ENCODE measurements around the gene DEFB131B. TPM values are rescaled to one million over a fixed set of nuclear protein-coding genes. Genes with fewer than 3 reads are reported as not detected.
"Not testable (repeated sequence)": the region's sequence is repeated elsewhere in the genome, so short reads cannot be mapped to it uniquely, and the experiment has no call there.

Gene DEFB131B
- total RNA-seq, 1 experiment from 2014 or later, result not detected

DNA sequence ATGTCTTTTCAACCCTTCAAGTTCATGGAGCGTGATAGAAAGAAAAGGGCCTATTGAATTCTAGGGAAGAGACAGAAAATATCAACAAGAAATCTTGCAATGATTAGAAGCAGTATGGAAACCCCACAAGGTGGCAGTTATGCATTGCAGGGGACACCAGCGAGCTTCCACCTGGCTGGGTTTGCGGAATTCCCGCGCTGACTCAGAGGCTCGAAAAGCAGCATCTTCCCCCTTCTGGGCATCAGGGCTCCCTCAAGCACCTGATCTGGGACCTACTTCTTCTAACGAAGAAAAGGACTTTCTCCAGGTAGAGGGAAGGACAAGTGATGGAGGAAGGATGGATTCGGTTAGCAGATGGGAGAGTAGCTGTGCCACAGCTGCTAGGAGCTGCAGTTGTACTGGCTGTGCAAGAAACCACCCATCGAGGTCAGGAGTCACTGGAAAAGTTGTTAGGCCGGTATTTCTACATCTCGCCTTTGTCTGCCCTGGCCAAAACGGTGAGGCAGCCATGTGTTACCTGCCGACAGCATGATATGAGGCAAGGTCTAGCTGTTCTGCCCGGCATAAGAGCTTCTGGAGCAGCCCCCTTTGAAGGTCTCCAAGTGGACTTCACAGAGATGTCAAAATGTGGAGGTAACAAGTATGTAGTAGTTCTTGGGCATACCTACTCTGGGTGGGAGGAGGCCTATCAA lies 11.1 kb downstream of the DEFB131B start:
- H3K4me2 ChIP-seq; H3K9me2 ChIP-seq (ENCODE audit: insufficient read depth); BruUV-seq (replicated peaks); H3K79me2 ChIP-seq (ENCODE audit: low read depth); H4K20me1 ChIP-seq (ENCODE audit: insufficient read depth); intact Hi-C loops (cut with micrococcal nuclease; ENCODE audit: unreplicated experiment); H3K27me3 ChIP-seq (ENCODE audit: insufficient read depth, low read depth); H2AFZ ChIP-seq; H3F3A ChIP-seq (ENCODE audit: insufficient read depth, low read depth); H3K27ac ChIP-seq; H3K9me3 ChIP-seq (ENCODE audit: insufficient read depth, low read depth); H3K36me3 ChIP-seq (ENCODE audit: low read depth); H3K4me3 ChIP-seq; POLR2A ChIA-PET (ENCODE audit: unreplicated experiment); CTCF ChIA-PET: not testable (repeated sequence)
- H3K4me1 ChIP-seq (replicated peaks; ENCODE audit: insufficient read depth), result peaks cover 13% of the 10 kb centered on the region
- DNase-seq, result peak in 1 of 2 experiments; percentile 51

DNA sequence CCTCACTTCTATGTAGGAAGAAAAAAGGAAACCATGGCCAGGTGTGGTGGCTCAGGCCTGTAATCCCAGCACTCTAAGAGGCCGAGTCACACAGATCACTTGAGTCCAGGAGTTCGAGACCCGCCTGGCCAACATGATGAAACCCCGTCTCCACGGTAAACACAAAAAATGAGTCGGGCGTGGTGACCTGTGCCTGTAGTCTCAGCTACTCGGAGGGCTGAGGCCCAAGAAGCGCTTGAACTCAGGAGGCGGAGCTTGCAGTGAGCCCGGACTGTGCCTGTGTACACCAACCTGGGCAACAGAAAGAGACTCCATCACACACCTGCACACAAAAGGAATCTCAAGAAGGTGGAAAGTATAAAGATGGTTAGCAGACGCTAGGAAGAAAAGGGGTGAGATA lies 17.7 kb downstream of the DEFB131B start:
- intact Hi-C loops (cut with micrococcal nuclease; ENCODE audit: unreplicated experiment), result no loop called here
- no peak for TF ChIP-seq EZH2 (IDR thresholded peaks at IDR 0.05; ENCODE audit: low read depth)
- TF ChIP-seq, protein P1, sequence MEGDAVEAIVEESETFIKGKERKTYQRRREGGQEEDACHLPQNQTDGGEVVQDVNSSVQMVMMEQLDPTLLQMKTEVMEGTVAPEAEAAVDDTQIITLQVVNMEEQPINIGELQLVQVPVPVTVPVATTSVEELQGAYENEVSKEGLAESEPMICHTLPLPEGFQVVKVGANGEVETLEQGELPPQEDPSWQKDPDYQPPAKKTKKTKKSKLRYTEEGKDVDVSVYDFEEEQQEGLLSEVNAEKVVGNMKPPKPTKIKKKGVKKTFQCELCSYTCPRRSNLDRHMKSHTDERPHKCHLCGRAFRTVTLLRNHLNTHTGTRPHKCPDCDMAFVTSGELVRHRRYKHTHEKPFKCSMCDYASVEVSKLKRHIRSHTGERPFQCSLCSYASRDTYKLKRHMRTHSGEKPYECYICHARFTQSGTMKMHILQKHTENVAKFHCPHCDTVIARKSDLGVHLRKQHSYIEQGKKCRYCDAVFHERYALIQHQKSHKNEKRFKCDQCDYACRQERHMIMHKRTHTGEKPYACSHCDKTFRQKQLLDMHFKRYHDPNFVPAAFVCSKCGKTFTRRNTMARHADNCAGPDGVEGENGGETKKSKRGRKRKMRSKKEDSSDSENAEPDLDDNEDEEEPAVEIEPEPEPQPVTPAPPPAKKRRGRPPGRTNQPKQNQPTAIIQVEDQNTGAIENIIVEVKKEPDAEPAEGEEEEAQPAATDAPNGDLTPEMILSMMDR (conservative IDR thresholded peaks at IDR 0.05), result no peak
- CTCF ChIA-PET, result no interaction called here

DNA sequence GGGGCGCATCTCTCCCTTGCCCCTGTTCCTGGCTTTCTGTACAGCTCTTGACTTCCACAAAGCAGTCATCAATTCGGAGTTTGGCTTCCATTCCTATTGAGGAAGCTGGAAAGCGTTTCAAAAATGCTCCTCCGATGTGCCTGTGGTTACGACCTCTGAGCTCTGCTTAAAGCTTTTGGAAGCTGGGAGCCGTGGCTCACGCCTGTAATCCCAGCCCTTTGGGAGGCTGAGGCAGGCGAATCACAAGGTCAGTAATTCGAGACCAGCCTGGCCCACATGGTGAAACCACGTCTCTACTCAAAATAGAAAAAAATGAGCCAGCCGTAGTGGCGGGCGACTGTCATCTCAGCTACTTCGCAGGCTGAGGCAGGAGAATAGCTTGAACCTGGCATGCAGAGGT lies 22.9 kb downstream of the DEFB131B start:
- H3K79me2 ChIP-seq (ENCODE audit: low read depth); H3F3A ChIP-seq (ENCODE audit: insufficient read depth, low read depth); BruUV-seq (replicated peaks); H3K27ac ChIP-seq; intact Hi-C loops (cut with micrococcal nuclease; ENCODE audit: unreplicated experiment); DNase-seq; H4K20me1 ChIP-seq (ENCODE audit: insufficient read depth); H3K36me3 ChIP-seq (ENCODE audit: low read depth); H3K4me1 ChIP-seq (replicated peaks; ENCODE audit: insufficient read depth); H2AFZ ChIP-seq; H3K9me2 ChIP-seq (ENCODE audit: insufficient read depth); H3K27me3 ChIP-seq (ENCODE audit: insufficient read depth, low read depth); H3K9me3 ChIP-seq (ENCODE audit: insufficient read depth, low read depth); H3K4me3 ChIP-seq; H3K4me2 ChIP-seq; CTCF ChIA-PET: not testable (repeated sequence)
- POLR2A ChIA-PET (ENCODE audit: unreplicated experiment), result interaction anchor here (0.7 kb wide), 1 partner anchor 87 kb away, joined by 3 read pairs; no protein-coding TSS in a partner anchor

More for the DNA sequence above, 17.7 kb downstream of the DEFB131B start:
- no peaks in the 10 kb centered on the region for H3K36me3 ChIP-seq (ENCODE audit: low read depth)
- POLR2A ChIA-PET (ENCODE audit: unreplicated experiment), result no interaction called here
- H3K4me1 ChIP-seq (replicated peaks; ENCODE audit: insufficient read depth), result no peaks in the 10 kb centered on the region
- no peak overlapping the region for H3K27ac ChIP-seq
- no peak for DNase-seq
- H3K4me3 ChIP-seq, result no peak overlapping the region
- no peaks in the 10 kb centered on the region for H4K20me1 ChIP-seq (ENCODE audit: insufficient read depth)
- no peaks in the 10 kb centered on the region for H3K9me2 ChIP-seq (ENCODE audit: insufficient read depth)
- no TSS peak for BruUV-seq (replicated peaks)
- H3K79me2 ChIP-seq (ENCODE audit: low read depth), result no peaks in the 10 kb centered on the region
- 0 out of 2 replicates have a peak, but pooled peaks cover 7% of the 10 kb centered on the region for H3K9me3 ChIP-seq (ENCODE audit: insufficient read depth, low read depth)
- H3F3A ChIP-seq (ENCODE audit: insufficient read depth, low read depth), result no peaks in the 10 kb centered on the region
- no peaks in the 10 kb centered on the region for H3K27me3 ChIP-seq (ENCODE audit: insufficient read depth, low read depth)
- no peak overlapping the region for H3K4me2 ChIP-seq
- H2AFZ ChIP-seq, result no peak overlapping the region

DNA sequence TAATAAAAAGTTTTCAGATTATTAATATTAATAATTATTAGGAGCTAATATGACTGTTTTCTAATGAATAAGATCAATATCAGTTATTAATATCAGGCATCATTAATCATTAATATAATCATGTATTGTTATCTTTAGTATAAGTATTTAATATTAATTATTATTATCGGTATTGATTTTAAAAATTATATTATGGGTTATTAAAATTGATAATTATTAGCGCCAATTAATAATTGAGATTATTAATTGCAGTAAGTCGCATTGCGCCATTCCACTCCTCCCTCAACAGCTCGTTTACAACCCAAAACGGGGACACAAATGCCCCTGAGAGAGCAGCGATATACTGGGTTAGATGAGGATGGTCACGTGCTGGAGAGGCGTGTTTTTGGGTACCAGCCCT lies 30.0 kb downstream of the DEFB131B start:
- Histone ChIP-seq H3K36me3 (ENCODE audit: low read depth) (0 out of 2 replicates have a peak, but pooled peaks cover 7% of the 10 kb centered on the region), H3F3A (ENCODE audit: insufficient read depth, low read depth) (0 out of 2 replicates have a peak, but pooled peaks cover 3% of the 10 kb centered on the region), H3K27me3 (ENCODE audit: insufficient read depth, low read depth) (no peaks in the 10 kb centered on the region), H3K9me3 (ENCODE audit: insufficient read depth, low read depth) (no peaks in the 10 kb centered on the region), H3K4me1 (replicated peaks; ENCODE audit: insufficient read depth) (peaks cover 11% of the 10 kb centered on the region), H3K79me2 (ENCODE audit: low read depth) (no peaks in the 10 kb centered on the region), H3K4me3 (no peak overlapping the region), H3K27ac (no peak overlapping the region), H2AFZ (no peak overlapping the region), H3K9me2 (ENCODE audit: insufficient read depth) (no peaks in the 10 kb centered on the region), H3K4me2 (no peak overlapping the region), H4K20me1 (ENCODE audit: insufficient read depth) (no peaks in the 10 kb centered on the region)
- intact Hi-C loops (cut with micrococcal nuclease; ENCODE audit: unreplicated experiment), result no loop called here
- no peak for TF ChIP-seq EZH2 (IDR thresholded peaks at IDR 0.05; ENCODE audit: low read depth)
- TF ChIP-seq, protein P1 (conservative IDR thresholded peaks at IDR 0.05), result no peak
- BruUV-seq (replicated peaks), result no TSS peak
- ChIA-PET CTCF (no interaction called here), POLR2A (ENCODE audit: unreplicated experiment) (no interaction called here)
- no peak for DNase-seq

DNA sequence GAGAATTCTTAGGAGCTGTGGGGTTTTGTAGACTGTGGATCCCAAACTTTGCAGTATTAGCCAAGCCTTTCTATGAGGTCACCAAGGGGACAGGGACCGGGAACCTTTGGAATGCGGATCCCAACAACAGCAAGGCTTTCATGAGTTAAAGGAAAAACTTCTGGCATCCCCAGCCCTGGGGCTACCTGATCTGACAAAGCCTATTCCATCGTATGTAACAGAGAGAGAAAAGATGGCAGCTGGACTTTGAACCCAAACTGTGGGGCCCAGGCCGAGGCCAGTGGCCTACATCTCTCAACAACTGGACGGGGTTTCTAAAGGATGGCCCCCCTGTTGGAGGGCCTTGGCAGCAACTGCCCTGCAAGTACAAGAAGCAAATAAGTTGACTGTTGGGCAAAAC lies 32.5 kb downstream of the DEFB131B start:
- BruUV-seq (replicated peaks); H3K27ac ChIP-seq; H3K4me2 ChIP-seq; H3K9me2 ChIP-seq (ENCODE audit: insufficient read depth); H3K4me3 ChIP-seq; CTCF ChIA-PET; H3K79me2 ChIP-seq (ENCODE audit: low read depth); intact Hi-C loops (cut with micrococcal nuclease; ENCODE audit: unreplicated experiment); H4K20me1 ChIP-seq (ENCODE audit: insufficient read depth); H3K36me3 ChIP-seq (ENCODE audit: low read depth); H3K9me3 ChIP-seq (ENCODE audit: insufficient read depth, low read depth); H3K27me3 ChIP-seq (ENCODE audit: insufficient read depth, low read depth); H2AFZ ChIP-seq; H3F3A ChIP-seq (ENCODE audit: insufficient read depth, low read depth); POLR2A ChIA-PET (ENCODE audit: unreplicated experiment); DNase-seq: not testable (repeated sequence)
- peaks cover 11% of the 10 kb centered on the region for H3K4me1 ChIP-seq (replicated peaks; ENCODE audit: insufficient read depth)

DNA sequence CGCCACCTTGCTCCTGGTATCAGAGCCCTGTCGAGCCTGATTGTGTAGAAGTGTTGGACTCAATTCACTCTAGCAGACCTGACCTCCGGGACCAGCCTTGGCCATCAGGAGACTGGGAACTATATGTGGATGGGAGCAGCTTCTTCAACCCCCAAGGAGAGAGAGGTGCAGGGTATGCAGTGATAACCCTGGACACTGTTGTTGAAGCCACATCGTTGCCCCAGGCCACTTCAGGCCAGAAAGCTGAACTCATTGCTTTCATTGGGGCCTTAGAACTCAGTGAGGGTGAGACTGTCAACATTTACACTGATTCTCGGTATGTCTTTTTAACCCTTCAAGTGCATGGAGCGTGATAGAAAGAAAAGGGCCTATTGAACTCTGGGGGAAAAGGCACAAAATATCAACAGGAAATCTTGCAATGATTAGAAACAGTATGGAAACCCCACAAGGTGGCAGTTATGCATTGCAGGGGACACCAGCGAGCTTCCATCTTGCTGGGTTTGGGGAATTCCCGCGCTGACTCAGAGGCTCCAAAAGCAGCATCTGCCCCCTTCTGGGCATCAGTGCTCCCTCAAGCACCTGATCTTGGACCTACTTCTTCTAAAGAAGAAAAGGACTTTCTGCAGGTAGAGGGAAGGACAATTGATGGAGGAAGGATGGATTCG lies 33.2 kb downstream of the DEFB131B start:
- H3K27ac ChIP-seq; DNase-seq; H3F3A ChIP-seq (ENCODE audit: insufficient read depth, low read depth); H3K4me3 ChIP-seq; H2AFZ ChIP-seq; BruUV-seq (replicated peaks); H3K36me3 ChIP-seq (ENCODE audit: low read depth); H3K9me3 ChIP-seq (ENCODE audit: insufficient read depth, low read depth); H3K27me3 ChIP-seq (ENCODE audit: insufficient read depth, low read depth); intact Hi-C loops (cut with micrococcal nuclease; ENCODE audit: unreplicated experiment); H3K79me2 ChIP-seq (ENCODE audit: low read depth); POLR2A ChIA-PET (ENCODE audit: unreplicated experiment); H4K20me1 ChIP-seq (ENCODE audit: insufficient read depth); H3K9me2 ChIP-seq (ENCODE audit: insufficient read depth): not testable (repeated sequence)
- peak overlapping the region; percentile 9; the same call in 1 of the 2 replicates for H3K4me2 ChIP-seq
- H3K4me1 ChIP-seq (replicated peaks; ENCODE audit: insufficient read depth), result peaks cover 11% of the 10 kb centered on the region
- CTCF ChIA-PET, result interaction anchor here (0.6 kb wide), 1 partner anchor 311 kb away, joined by 16 read pairs; no protein-coding TSS in a partner anchor
